HEK293 (cell line): ENCODE data around the gene UBAP2L.

ENCODE experiments used
- CTCF ChIA-PET: fragments of 350-600 bp; formaldehyde crosslinking; extraction: SDS; loops from one replicate; lab custom pipeline; 2021; ENCODE audit warnings: antibody characterized with exemption; lab: Yijun Ruan, JAX
- POLR2A ChIA-PET: fragments of 300-600 bp; formaldehyde crosslinking; extraction: SDS; loops from one replicate; lab custom pipeline; 2020; ENCODE audit warnings: antibody characterized with exemption, inconsistent platforms; lab: Yijun Ruan, JAX
- H3K27ac ChIP-seq: fragments of 200-500 bp; sonication (Bioruptor generic); 2 replicates; pipeline ENCODE4 v1.5.1; 2014; ENCODE audit warnings: low read depth, low read length, control low read depth, inconsistent platforms; ENCODE audit errors: extremely low read depth
- H3K36me3 ChIP-seq, 2 experiments: fragments of 200-500 bp in 1 of 2; sonication (Bioruptor generic) in 1 of 2; 1 replicate in 1 of 2; 2 replicates in 1 of 2; pipeline ENCODE4 v1.5.1; 2014 to 2017; ENCODE audit warnings: inconsistent platforms in 2 of 2, low read length in 2 of 2; ENCODE audit not compliant: control insufficient read depth in 2 of 2, insufficient read depth in 1 of 2
- H3K4me1 ChIP-seq: fragments of 200-500 bp; sonication (Bioruptor generic); 2 replicates; pipeline ENCODE4 v1.5.1; 2014; ENCODE audit warnings: mild to moderate bottlenecking, low read length, inconsistent platforms; ENCODE audit not compliant: control insufficient read depth, insufficient read depth
- H3K4me3 ChIP-seq: 2 replicates; pipeline ENCODE4 v1.5.1; 2011; ENCODE audit warnings: low read depth, mild to moderate bottlenecking, control low read depth, low read length, moderate library complexity
- H3K9me3 ChIP-seq: fragments of 200-500 bp; sonication (Bioruptor generic); 2 replicates; pipeline ENCODE4 v1.5.1; 2014; ENCODE audit warnings: low read depth, low read length, inconsistent platforms; ENCODE audit not compliant: control insufficient read depth, insufficient read depth
- BCL11B ChIP-seq: fragments of 450-650 bp; formaldehyde crosslinking; IDR thresholded peaks from 2 replicates; pipeline ENCODE4 v1.5.1; 2016; ENCODE audit warnings: low read depth, missing biosample characterization, missing genetic modification characterization
- EGR2 ChIP-seq: fragments of 450-650 bp; formaldehyde crosslinking; IDR thresholded peaks from 2 replicates; pipeline ENCODE4 v1.5.1; 2016; ENCODE audit warnings: low read depth, missing biosample characterization, missing genetic modification characterization
- ZEB2 ChIP-seq: fragments of 450-650 bp; formaldehyde crosslinking; IDR thresholded peaks from 2 replicates; pipeline ENCODE4 v1.5.1; 2016; ENCODE audit warnings: missing biosample characterization, missing genetic modification characterization
- ZNF146 ChIP-seq: fragments of 450-650 bp; formaldehyde crosslinking; IDR thresholded peaks from 2 replicates; pipeline ENCODE4 v1.5.1; 2016; ENCODE audit warnings: missing biosample characterization, missing genetic modification characterization
- ZNF211 ChIP-seq: fragments of 450-650 bp; formaldehyde crosslinking; IDR thresholded peaks from 2 replicates; pipeline ENCODE4 v1.5.1; 2016; ENCODE audit warnings: low read depth, missing biosample characterization, missing genetic modification characterization
- ZNF239 ChIP-seq: fragments of 450-650 bp; formaldehyde crosslinking; IDR thresholded peaks from 2 replicates; pipeline ENCODE4 v1.5.1; 2016; ENCODE audit warnings: missing biosample characterization, missing genetic modification characterization
- ZNF248 ChIP-seq: fragments of 450-650 bp; formaldehyde crosslinking; IDR thresholded peaks from 2 replicates; pipeline ENCODE4 v1.5.1; 2017; ENCODE audit warnings: missing biosample characterization, missing genetic modification characterization
- ZNF266 ChIP-seq: fragments of 450-650 bp; formaldehyde crosslinking; IDR thresholded peaks from 2 replicates; pipeline ENCODE4 v1.5.1; 2016; ENCODE audit warnings: missing biosample characterization, missing genetic modification characterization, low read depth
- ZNF292 ChIP-seq: fragments of 450-650 bp; formaldehyde crosslinking; IDR thresholded peaks from 2 replicates; pipeline ENCODE4 v1.5.1; 2016; ENCODE audit warnings: low read depth, missing biosample characterization, missing genetic modification characterization, borderline replicate concordance
- ZNF423 ChIP-seq: fragments of 450-650 bp; formaldehyde crosslinking; IDR thresholded peaks from 2 replicates; pipeline ENCODE4 v1.5.1; 2016; ENCODE audit warnings: missing biosample characterization, missing genetic modification characterization
- ZNF677 ChIP-seq: fragments of 450-650 bp; IDR thresholded peaks from 2 replicates; pipeline ENCODE4 v1.5.0; 2018; ENCODE audit warnings: missing biosample characterization, mild to moderate bottlenecking, missing genetic modification characterization, moderate library complexity
- TF ChIP-seq, protein P1 (sequence below): fragments of 450-650 bp; formaldehyde crosslinking; IDR thresholded peaks from 2 replicates; pipeline ENCODE4 v1.5.1; 2016; ENCODE audit warnings: missing biosample characterization, missing genetic modification characterization
- TF ChIP-seq, protein P2 (sequence below): fragments of 450-650 bp; formaldehyde crosslinking; IDR thresholded peaks from 2 replicates; pipeline ENCODE4 v1.5.1; 2016; ENCODE audit warnings: missing biosample characterization, missing genetic modification characterization
- TF ChIP-seq, protein P3 (sequence below): fragments of 450-650 bp; formaldehyde crosslinking; IDR thresholded peaks from 2 replicates; pipeline ENCODE4 v1.5.1; 2016; ENCODE audit warnings: missing biosample characterization, missing genetic modification characterization, borderline replicate concordance
- TF ChIP-seq, protein P4 (sequence below): fragments of 450-650 bp; formaldehyde crosslinking; IDR thresholded peaks from 2 replicates; pipeline ENCODE4 v1.5.1; 2017; ENCODE audit warnings: missing biosample characterization, missing genetic modification characterization
- TF ChIP-seq, protein P5 (sequence below): fragments of 450-650 bp; formaldehyde crosslinking; IDR thresholded peaks from 2 replicates; pipeline ENCODE4 v1.5.1; 2016; ENCODE audit warnings: missing biosample characterization, missing genetic modification characterization, low read depth
- TF ChIP-seq, protein P6 (sequence below): fragments of 450-650 bp; formaldehyde crosslinking; IDR thresholded peaks from 2 replicates; pipeline ENCODE4 v1.5.1; 2016; ENCODE audit warnings: missing biosample characterization, missing genetic modification characterization
- TF ChIP-seq, protein P7 (sequence below): fragments of 450-650 bp; formaldehyde crosslinking; IDR thresholded peaks from 2 replicates; pipeline ENCODE4 v1.5.1; 2016; ENCODE audit warnings: missing biosample characterization, missing genetic modification characterization
- TF ChIP-seq, protein P8 (sequence below): sonication (generic); formaldehyde crosslinking; IDR thresholded peaks from 2 replicates; pipeline ENCODE4 v1.8.1; 2022; ENCODE audit warnings: mild to moderate bottlenecking, moderate library complexity, missing genetic modification reagents

The UBAP2L gene

DNA sequence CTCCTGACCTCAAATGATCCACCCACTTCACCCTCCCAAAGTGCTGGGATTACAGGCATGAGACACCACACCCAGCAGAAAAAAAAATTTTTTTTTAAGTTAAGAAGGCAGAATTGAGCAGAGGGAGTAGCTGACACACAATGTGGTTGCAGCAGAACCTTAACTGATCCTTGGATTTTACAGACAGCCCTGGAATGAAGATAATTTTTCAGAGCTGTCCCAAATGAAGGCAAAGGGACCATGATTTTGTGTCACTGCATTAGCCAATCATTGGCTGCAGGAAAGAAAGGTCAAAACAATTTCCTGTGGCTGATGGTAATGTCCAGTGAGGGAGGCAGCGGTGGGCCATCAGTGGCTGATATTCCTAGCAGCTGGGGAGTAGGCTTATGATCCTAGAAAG, 80.8 kb downstream of the UBAP2L start:
- H3K4me3 ChIP-seq: no peak overlapping the region
- no peaks in the 10 kb centered on the region for H3K9me3 ChIP-seq
- no peaks in the 10 kb centered on the region for H3K4me1 ChIP-seq
- ChIA-PET CTCF (no interaction called here), POLR2A (interaction anchor here (0.7 kb wide), 1 partner anchor 98 kb away, joined by 3 read pairs; no protein-coding TSS in a partner anchor)
- no peak overlapping the region for H3K27ac ChIP-seq
- H3K36me3 ChIP-seq: no peaks in the 10 kb centered on the region
- TF ChIP-seq, protein P1, sequence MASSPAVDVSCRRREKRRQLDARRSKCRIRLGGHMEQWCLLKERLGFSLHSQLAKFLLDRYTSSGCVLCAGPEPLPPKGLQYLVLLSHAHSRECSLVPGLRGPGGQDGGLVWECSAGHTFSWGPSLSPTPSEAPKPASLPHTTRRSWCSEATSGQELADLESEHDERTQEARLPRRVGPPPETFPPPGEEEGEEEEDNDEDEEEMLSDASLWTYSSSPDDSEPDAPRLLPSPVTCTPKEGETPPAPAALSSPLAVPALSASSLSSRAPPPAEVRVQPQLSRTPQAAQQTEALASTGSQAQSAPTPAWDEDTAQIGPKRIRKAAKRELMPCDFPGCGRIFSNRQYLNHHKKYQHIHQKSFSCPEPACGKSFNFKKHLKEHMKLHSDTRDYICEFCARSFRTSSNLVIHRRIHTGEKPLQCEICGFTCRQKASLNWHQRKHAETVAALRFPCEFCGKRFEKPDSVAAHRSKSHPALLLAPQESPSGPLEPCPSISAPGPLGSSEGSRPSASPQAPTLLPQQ (tag by site-specific recombination): no peak
- TF ChIP-seq, protein P2, sequence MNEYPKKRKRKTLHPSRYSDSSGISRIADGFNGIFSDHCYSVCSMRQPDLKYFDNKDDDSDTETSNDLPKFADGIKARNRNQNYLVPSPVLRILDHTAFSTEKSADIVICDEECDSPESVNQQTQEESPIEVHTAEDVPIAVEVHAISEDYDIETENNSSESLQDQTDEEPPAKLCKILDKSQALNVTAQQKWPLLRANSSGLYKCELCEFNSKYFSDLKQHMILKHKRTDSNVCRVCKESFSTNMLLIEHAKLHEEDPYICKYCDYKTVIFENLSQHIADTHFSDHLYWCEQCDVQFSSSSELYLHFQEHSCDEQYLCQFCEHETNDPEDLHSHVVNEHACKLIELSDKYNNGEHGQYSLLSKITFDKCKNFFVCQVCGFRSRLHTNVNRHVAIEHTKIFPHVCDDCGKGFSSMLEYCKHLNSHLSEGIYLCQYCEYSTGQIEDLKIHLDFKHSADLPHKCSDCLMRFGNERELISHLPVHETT (tag by site-specific recombination): no peak
- TF ChIP-seq, protein P3, sequence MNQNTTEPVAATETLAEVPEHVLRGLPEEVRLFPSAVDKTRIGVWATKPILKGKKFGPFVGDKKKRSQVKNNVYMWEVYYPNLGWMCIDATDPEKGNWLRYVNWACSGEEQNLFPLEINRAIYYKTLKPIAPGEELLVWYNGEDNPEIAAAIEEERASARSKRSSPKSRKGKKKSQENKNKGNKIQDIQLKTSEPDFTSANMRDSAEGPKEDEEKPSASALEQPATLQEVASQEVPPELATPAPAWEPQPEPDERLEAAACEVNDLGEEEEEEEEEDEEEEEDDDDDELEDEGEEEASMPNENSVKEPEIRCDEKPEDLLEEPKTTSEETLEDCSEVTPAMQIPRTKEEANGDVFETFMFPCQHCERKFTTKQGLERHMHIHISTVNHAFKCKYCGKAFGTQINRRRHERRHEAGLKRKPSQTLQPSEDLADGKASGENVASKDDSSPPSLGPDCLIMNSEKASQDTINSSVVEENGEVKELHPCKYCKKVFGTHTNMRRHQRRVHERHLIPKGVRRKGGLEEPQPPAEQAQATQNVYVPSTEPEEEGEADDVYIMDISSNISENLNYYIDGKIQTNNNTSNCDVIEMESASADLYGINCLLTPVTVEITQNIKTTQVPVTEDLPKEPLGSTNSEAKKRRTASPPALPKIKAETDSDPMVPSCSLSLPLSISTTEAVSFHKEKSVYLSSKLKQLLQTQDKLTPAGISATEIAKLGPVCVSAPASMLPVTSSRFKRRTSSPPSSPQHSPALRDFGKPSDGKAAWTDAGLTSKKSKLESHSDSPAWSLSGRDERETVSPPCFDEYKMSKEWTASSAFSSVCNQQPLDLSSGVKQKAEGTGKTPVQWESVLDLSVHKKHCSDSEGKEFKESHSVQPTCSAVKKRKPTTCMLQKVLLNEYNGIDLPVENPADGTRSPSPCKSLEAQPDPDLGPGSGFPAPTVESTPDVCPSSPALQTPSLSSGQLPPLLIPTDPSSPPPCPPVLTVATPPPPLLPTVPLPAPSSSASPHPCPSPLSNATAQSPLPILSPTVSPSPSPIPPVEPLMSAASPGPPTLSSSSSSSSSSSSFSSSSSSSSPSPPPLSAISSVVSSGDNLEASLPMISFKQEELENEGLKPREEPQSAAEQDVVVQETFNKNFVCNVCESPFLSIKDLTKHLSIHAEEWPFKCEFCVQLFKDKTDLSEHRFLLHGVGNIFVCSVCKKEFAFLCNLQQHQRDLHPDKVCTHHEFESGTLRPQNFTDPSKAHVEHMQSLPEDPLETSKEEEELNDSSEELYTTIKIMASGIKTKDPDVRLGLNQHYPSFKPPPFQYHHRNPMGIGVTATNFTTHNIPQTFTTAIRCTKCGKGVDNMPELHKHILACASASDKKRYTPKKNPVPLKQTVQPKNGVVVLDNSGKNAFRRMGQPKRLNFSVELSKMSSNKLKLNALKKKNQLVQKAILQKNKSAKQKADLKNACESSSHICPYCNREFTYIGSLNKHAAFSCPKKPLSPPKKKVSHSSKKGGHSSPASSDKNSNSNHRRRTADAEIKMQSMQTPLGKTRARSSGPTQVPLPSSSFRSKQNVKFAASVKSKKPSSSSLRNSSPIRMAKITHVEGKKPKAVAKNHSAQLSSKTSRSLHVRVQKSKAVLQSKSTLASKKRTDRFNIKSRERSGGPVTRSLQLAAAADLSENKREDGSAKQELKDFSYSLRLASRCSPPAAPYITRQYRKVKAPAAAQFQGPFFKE: no peak
- TF ChIP-seq, protein P4, sequence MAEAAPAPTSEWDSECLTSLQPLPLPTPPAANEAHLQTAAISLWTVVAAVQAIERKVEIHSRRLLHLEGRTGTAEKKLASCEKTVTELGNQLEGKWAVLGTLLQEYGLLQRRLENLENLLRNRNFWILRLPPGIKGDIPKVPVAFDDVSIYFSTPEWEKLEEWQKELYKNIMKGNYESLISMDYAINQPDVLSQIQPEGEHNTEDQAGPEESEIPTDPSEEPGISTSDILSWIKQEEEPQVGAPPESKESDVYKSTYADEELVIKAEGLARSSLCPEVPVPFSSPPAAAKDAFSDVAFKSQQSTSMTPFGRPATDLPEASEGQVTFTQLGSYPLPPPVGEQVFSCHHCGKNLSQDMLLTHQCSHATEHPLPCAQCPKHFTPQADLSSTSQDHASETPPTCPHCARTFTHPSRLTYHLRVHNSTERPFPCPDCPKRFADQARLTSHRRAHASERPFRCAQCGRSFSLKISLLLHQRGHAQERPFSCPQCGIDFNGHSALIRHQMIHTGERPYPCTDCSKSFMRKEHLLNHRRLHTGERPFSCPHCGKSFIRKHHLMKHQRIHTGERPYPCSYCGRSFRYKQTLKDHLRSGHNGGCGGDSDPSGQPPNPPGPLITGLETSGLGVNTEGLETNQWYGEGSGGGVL (tag by site-specific recombination): no peak
- TF ChIP-seq, protein P5, sequence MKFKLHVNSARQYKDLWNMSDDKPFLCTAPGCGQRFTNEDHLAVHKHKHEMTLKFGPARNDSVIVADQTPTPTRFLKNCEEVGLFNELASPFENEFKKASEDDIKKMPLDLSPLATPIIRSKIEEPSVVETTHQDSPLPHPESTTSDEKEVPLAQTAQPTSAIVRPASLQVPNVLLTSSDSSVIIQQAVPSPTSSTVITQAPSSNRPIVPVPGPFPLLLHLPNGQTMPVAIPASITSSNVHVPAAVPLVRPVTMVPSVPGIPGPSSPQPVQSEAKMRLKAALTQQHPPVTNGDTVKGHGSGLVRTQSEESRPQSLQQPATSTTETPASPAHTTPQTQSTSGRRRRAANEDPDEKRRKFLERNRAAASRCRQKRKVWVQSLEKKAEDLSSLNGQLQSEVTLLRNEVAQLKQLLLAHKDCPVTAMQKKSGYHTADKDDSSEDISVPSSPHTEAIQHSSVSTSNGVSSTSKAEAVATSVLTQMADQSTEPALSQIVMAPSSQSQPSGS (tag by site-specific recombination): no peak
- TF ChIP-seq ZNF677 (tag by site-specific recombination) (no peak), ZNF266 (tag by site-specific recombination) (no peak), ZEB2 (tag by site-specific recombination) (no peak), ZNF423 (tag by site-specific recombination) (no peak), ZNF292 (tag by site-specific recombination) (no peak), BCL11B (tag by site-specific recombination) (no peak), EGR2 (tag by site-specific recombination) (no peak), ZNF248 (tag by site-specific recombination) (no peak), ZNF239 (tag by site-specific recombination) (no peak), ZNF211 (tag by site-specific recombination) (no peak), ZNF146 (tag by site-specific recombination) (no peak)
- TF ChIP-seq, protein P6, sequence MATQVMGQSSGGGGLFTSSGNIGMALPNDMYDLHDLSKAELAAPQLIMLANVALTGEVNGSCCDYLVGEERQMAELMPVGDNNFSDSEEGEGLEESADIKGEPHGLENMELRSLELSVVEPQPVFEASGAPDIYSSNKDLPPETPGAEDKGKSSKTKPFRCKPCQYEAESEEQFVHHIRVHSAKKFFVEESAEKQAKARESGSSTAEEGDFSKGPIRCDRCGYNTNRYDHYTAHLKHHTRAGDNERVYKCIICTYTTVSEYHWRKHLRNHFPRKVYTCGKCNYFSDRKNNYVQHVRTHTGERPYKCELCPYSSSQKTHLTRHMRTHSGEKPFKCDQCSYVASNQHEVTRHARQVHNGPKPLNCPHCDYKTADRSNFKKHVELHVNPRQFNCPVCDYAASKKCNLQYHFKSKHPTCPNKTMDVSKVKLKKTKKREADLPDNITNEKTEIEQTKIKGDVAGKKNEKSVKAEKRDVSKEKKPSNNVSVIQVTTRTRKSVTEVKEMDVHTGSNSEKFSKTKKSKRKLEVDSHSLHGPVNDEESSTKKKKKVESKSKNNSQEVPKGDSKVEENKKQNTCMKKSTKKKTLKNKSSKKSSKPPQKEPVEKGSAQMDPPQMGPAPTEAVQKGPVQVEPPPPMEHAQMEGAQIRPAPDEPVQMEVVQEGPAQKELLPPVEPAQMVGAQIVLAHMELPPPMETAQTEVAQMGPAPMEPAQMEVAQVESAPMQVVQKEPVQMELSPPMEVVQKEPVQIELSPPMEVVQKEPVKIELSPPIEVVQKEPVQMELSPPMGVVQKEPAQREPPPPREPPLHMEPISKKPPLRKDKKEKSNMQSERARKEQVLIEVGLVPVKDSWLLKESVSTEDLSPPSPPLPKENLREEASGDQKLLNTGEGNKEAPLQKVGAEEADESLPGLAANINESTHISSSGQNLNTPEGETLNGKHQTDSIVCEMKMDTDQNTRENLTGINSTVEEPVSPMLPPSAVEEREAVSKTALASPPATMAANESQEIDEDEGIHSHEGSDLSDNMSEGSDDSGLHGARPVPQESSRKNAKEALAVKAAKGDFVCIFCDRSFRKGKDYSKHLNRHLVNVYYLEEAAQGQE (tag by site-specific recombination): no peak
- TF ChIP-seq, protein P7, sequence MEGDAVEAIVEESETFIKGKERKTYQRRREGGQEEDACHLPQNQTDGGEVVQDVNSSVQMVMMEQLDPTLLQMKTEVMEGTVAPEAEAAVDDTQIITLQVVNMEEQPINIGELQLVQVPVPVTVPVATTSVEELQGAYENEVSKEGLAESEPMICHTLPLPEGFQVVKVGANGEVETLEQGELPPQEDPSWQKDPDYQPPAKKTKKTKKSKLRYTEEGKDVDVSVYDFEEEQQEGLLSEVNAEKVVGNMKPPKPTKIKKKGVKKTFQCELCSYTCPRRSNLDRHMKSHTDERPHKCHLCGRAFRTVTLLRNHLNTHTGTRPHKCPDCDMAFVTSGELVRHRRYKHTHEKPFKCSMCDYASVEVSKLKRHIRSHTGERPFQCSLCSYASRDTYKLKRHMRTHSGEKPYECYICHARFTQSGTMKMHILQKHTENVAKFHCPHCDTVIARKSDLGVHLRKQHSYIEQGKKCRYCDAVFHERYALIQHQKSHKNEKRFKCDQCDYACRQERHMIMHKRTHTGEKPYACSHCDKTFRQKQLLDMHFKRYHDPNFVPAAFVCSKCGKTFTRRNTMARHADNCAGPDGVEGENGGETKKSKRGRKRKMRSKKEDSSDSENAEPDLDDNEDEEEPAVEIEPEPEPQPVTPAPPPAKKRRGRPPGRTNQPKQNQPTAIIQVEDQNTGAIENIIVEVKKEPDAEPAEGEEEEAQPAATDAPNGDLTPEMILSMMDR (tag by site-specific recombination): no peak
- TF ChIP-seq, protein P8, sequence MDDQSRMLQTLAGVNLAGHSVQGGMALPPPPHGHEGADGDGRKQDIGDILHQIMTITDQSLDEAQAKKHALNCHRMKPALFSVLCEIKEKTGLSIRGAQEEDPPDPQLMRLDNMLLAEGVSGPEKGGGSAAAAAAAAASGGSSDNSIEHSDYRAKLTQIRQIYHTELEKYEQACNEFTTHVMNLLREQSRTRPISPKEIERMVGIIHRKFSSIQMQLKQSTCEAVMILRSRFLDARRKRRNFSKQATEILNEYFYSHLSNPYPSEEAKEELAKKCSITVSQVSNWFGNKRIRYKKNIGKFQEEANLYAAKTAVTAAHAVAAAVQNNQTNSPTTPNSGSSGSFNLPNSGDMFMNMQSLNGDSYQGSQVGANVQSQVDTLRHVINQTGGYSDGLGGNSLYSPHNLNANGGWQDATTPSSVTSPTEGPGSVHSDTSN (CRISPR knock-in tag): no peak
